ENCODE data around the gene TBRG4. TPM values are rescaled to one million over a fixed set of nuclear protein-coding genes. Genes with fewer than 3 reads are reported as not detected.

The TBRG4 gene
- total RNA-seq, 6 donors from 2014 or later: 24.2 to 92.2 (median 54.6) TPM

DNA sequence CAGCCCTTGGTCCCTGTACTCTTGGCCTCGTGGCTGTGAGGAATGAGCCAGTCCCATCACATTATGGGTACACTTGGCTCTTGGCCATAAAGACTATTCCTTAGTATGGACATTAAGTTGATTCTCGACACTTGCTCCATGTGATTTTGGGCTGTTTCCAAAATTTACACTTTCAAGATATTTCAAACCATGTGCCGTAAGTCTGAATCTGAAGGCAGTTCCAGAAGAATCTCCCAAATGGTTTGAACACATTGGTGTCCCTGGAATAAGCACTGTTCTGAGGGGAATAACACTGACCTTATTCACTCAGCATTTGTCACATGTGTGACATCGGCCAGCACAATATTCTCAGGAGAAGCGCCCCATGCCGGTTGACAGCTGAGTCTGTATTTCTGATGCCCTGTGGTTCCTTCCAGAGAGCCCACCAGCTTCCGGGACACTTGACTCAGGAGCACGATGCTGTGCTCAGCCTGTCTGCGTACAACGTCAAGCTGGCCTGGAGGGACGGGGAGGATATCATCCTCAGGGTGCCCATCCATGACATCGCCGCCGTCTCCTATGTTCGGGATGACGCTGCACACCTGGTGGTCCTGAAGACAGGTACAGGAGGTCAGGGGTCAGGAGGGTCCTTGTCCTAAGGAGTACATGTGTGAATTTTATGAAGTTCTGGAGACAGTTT lies 47.3 kb downstream of the TBRG4 start:
- Histone ChIP-seq H3K4me3 (no peak overlapping the region), H3K27me3 (no peaks in the 10 kb centered on the region), H3K9me3 (no peaks in the 10 kb centered on the region), H3K36me3 (peaks cover 7 to 50% (median 42%) of the 10 kb centered on the region in 4 donors), H3K4me1 (peaks cover 0 to 6% (median 0%) of the 10 kb centered on the region in 4 donors), H3K27ac (no peak overlapping the region)
- WGBS, 2 donors: 90 to 95% methylated on average over 8 to 16 of the region's 16 CpGs
- TF ChIP-seq POLR2AphosphoS5 (IDR thresholded peaks at IDR 0.05) (no peak), POLR2A (IDR thresholded peaks at IDR 0.05) (no peak), EP300 (IDR thresholded peaks at IDR 0.05) (no peak)
- TF ChIP-seq, protein P1, sequence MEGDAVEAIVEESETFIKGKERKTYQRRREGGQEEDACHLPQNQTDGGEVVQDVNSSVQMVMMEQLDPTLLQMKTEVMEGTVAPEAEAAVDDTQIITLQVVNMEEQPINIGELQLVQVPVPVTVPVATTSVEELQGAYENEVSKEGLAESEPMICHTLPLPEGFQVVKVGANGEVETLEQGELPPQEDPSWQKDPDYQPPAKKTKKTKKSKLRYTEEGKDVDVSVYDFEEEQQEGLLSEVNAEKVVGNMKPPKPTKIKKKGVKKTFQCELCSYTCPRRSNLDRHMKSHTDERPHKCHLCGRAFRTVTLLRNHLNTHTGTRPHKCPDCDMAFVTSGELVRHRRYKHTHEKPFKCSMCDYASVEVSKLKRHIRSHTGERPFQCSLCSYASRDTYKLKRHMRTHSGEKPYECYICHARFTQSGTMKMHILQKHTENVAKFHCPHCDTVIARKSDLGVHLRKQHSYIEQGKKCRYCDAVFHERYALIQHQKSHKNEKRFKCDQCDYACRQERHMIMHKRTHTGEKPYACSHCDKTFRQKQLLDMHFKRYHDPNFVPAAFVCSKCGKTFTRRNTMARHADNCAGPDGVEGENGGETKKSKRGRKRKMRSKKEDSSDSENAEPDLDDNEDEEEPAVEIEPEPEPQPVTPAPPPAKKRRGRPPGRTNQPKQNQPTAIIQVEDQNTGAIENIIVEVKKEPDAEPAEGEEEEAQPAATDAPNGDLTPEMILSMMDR (IDR thresholded peaks at IDR 0.05): no peak
- DNase-seq (no peak), ATAC-seq (ENCODE audit: low FRiP score in 2 of 2) (no peak)

DNA sequence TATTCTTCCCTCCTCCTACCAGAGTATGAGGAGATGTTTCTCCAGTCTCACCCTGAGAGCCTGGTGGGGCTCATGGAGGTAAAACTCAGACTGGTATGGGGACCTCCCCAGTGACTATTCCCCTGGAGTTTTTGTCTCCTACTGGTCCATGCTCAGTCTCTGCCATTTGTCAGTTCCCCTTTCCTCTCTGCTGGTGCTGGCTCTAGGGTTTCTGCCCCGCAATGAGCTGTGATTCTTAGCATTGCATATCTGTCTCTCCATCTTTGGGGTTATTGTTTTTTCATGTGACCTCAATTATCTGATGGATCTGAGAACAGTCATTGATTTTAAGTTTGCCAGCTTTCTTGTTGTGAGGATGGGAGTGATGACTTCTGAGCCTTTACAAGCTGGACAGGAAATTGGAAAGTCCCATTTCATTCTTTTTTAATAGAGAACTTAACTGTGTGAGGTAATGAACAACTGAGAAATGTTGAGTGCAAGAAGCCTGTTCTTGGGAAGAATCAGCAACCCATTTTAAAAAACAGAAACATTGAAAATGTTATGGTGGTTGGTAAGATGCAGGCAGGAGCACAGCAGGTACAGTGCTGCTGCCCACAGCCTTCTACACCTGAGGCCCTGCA lies 49.6 kb downstream of the TBRG4 start:
- H3K4me1 ChIP-seq: peaks cover 0 to 6% (median 0%) of the 10 kb centered on the region in 4 donors
- ATAC-seq (ENCODE audit: low FRiP score in 2 of 2): no peak
- H3K27ac ChIP-seq: no peak overlapping the region
- no peaks in the 10 kb centered on the region for H3K27me3 ChIP-seq
- TF ChIP-seq, protein P1 (IDR thresholded peaks at IDR 0.05): no peak
- TF ChIP-seq EP300 (IDR thresholded peaks at IDR 0.05): no peak
- peaks cover 4 to 32% (median 27%) of the 10 kb centered on the region in 4 donors for H3K36me3 ChIP-seq
- H3K9me3 ChIP-seq: no peaks in the 10 kb centered on the region
- DNase-seq: no peak
- H3K4me3 ChIP-seq: no peak overlapping the region
- WGBS, 2 donors: 76 to 85% methylated on average over 1 of the region's 1 CpG

DNA sequence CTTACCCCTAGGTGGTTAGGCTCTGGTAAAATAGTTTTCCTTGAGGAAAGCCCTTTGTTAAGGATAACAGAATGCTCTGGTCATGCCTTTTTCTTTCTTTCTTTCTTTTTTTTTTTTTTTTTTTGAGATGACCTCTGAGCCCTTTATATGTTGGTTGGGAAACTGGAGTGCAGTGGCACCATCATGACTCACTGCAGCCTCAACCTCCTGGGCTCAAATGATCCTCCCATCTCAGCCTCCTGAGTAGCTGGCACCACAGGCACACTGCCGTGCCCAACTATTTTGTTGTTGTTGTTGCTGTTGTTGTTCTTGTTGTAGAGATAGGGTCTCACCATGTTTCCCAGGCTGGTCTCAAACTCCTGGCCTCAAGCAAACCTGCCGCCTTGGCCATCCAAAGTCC lies 50.1 kb downstream of the TBRG4 start:
- 97% methylated on average over 2 of the region's 2 CpGs for WGBS, 2 donors
- DNase-seq (no peak), ATAC-seq (ENCODE audit: low FRiP score in 2 of 2) (no peak)
- H3K27ac ChIP-seq: no peak overlapping the region
- TF ChIP-seq, protein P1 (IDR thresholded peaks at IDR 0.05): no peak
- TF ChIP-seq EP300 (IDR thresholded peaks at IDR 0.05): no peak
- no peak for TF ChIP-seq POLR2AphosphoS5 (IDR thresholded peaks at IDR 0.05)
- no peak for TF ChIP-seq POLR2A (IDR thresholded peaks at IDR 0.05)
- H3K4me1 ChIP-seq: peaks cover 0 to 6% (median 0%) of the 10 kb centered on the region in 4 donors
- no peaks in the 10 kb centered on the region for H3K9me3 ChIP-seq
- no peaks in the 10 kb centered on the region for H3K27me3 ChIP-seq
- H3K36me3 ChIP-seq: peaks cover 4 to 28% (median 24%) of the 10 kb centered on the region in 4 donors
- H3K4me3 ChIP-seq: no peak overlapping the region

DNA sequence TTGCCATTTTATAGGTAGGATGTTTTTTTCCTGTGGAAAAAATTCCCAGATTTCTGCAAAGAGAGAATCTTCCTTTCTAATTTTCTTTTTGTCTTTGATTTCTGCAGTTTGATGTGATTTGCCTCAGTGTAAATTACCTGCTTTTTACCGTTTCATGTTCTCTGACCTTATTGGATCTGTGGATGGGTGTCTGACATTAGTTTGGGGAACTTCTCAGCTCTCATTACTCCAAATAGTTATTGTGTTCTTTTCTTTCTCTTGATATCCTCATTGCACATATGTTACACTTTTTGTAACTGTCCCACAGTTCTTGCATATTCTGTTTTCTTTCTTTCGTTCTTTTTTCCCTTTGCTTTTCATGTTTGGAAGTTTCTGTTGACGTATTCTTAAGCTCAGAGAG lies 51.2 kb downstream of the TBRG4 start:
- H3K27me3 ChIP-seq: no peaks in the 10 kb centered on the region
- no peak for TF ChIP-seq POLR2AphosphoS5 (IDR thresholded peaks at IDR 0.05)
- TF ChIP-seq EP300 (IDR thresholded peaks at IDR 0.05): no peak
- no peak for TF ChIP-seq POLR2A (IDR thresholded peaks at IDR 0.05)
- TF ChIP-seq, protein P1 (IDR thresholded peaks at IDR 0.05): no peak
- H3K9me3 ChIP-seq: no peaks in the 10 kb centered on the region
- H3K27ac ChIP-seq: no peak overlapping the region
- no peak for DNase-seq
- H3K36me3 ChIP-seq: peaks cover 4 to 18% (median 15%) of the 10 kb centered on the region in 4 donors
- no peak for ATAC-seq (ENCODE audit: low FRiP score in 2 of 2)
- H3K4me1 ChIP-seq: peaks cover 0 to 6% (median 0%) of the 10 kb centered on the region in 4 donors
- no peak overlapping the region for H3K4me3 ChIP-seq
- 96 to 97% methylated on average over 3 of the region's 3 CpGs for WGBS, 2 donors
